Measurements from ENCODE around the gene XRRA1.
"Not testable (repeated sequence)": the region's sequence is repeated elsewhere in the genome, so short reads cannot be mapped to it uniquely, and the experiment has no call there.

Gene XRRA1, protein sequence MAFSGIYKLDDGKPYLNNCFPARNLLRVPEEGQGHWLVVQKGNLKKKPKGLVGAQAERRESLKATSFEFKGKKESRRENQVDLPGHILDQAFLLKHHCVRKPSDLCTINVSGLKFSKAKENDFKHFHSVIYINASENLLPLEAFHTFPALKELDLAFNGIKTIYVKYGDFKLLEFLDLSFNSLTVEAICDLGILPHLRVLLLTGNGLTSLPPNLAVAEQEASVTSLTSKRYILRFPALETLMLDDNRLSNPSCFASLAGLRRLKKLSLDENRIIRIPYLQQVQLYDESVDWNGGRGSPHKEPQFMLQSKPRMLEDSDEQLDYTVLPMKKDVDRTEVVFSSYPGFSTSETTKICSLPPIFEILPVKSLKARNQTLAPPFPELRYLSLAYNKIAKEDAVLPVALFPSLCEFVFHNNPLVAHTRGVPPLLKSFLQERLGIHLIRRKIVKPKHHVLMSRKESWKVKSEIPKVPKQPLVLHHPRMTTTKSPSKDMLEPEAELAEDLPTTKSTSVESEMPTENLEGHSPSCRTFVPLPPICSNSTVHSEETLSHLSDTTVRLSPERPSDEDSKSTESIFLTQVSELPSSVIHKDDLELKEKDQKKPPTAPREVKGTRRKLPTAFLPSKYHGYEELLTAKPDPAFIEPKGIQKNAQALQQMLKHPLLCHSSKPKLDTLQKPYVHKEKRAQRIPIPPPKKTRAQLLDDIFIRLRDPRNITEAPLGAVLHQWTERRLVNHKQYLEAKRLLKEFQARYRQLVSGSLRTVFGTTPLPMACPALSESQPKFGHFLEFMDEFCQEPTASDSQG

GRCh38 chr11:74948898-74949752 is at the start of gene XRRA1, which contains the start of gene SPCS2:
TSS of gene XRRA1 (minus strand) at chr11:74949091. CDS start at chr11:74940878, 8,213 bp downstream.
TSS of gene SPCS2 (plus strand) at chr11:74949266. CDS start at chr11:74949286, 20 bp downstream.
- in situ Hi-C loops (cut with HindIII; ENCODE audit: low sequenced_read_pairs), result no loop called here

GRCh38 chr11:74992852-74993251 is 44.0 kb upstream of the XRRA1 start:
- in situ Hi-C loops (cut with HindIII; ENCODE audit: low sequenced_read_pairs), result no loop called here

DNA sequence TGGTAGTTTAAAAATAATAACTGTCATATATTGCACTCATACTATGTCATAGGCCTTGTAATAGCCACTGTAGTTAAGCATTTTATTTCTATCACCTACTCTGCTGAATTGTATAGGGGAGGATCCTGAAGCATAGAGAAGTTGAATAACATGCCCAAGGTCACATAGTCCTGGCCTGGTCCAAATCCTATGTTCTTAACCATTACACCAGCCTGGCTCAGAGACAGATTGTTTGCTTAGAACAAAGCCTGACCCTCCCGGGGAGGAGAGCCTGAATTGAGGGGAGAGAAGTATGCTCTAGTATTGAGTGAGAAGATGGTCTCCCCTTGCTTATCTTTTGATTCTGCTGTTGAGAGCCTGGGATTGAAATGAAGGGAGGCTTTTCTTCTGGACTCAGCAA is 42.0 kb upstream of the XRRA1 start:
- in situ Hi-C loops (cut with HindIII; ENCODE audit: low sequenced_read_pairs), result no loop called here

GRCh38 chr11:74990150-74990549 is 41.3 kb upstream of the XRRA1 start:
- in situ Hi-C loops (cut with HindIII; ENCODE audit: low sequenced_read_pairs), result not testable (repeated sequence)

DNA sequence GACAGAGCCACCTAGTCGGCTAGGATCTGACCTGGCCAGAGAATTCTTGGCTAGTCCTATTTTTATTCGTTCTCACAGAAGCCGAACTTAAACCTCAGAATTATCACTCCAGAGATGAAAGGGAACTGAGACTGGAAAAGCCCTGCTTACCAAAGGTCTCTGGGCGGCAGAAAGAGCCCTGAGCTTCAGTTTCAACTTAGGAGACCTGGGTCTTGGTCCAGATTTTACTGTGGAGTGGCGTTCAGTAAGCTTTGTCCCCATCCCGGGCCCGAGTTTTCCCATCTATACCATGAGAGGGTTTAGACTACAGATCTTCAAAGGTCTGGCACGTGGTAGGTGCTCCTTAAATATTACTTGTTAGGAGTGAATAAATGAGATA is 40.4 kb upstream of the XRRA1 start:
- in situ Hi-C loops (cut with HindIII; ENCODE audit: low sequenced_read_pairs), result no loop called here

DNA sequence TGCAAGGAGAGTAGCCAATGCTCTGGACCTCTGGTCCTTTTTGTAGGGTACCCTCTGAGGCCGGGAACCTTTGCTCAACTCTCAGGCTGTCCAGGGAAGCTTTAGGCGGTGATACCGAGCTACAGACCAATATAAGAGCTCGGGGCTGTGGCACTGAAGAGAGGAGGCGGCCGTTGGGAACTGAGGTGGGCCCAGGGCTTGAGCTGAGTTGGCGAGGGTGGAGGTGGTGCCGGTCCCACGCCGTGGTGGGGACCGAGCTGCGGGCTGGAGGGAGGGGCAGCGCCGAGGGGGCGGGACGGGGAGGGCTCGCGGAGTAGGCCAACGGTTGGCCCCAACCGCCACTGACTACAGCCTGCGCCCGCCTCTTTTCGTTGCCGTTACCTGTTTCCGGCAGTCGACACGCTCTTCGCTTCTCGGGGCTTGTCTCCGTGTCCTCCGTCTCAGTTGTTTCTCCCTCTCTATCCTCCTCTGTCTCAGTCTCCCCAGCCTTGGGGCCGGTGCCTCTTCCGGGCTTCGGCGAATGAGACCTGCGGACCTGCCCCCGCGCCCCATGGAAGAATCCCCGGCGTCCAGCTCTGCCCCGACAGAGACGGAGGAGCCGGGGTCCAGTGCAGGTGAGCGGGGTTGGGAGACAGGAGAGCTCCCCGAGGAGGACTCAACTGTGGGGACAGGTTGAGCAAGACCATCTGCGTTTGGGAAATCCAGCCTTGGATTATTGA is 39.8 kb upstream of the XRRA1 start, which contains the start of gene NEU3:
Gene NEU3, plus strand, starts transcription at position 393 of the 719 bp plus-strand sequence. Its CDS starts 128 bp downstream, at position 521.
- in situ Hi-C loops (cut with HindIII; ENCODE audit: low sequenced_read_pairs), result no loop called here

GRCh38 chr11:74984730-74985129 is 35.8 kb upstream of the XRRA1 start:
- in situ Hi-C loops (cut with HindIII; ENCODE audit: low sequenced_read_pairs), result no loop called here

DNA sequence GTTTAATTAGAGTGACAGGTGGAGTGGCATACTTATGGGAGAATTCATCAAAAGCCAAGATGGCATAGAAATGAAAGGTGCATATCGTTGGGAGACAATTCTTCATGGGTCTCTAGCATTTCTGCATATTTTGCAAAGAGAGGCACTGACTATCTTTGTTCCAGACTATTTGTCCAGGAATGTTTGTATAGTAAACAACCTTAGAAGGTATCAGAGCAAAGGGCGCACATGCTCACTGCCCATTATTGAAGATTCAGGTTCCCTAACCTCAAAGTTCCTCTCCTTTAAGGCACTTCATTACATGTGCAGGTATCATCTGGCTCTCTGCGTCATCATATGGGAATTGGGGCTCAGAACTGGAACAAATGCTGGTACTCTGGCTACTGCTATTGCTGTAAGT is 35.2 kb upstream of the XRRA1 start:
- in situ Hi-C loops (cut with HindIII; ENCODE audit: low sequenced_read_pairs), result no loop called here

DNA sequence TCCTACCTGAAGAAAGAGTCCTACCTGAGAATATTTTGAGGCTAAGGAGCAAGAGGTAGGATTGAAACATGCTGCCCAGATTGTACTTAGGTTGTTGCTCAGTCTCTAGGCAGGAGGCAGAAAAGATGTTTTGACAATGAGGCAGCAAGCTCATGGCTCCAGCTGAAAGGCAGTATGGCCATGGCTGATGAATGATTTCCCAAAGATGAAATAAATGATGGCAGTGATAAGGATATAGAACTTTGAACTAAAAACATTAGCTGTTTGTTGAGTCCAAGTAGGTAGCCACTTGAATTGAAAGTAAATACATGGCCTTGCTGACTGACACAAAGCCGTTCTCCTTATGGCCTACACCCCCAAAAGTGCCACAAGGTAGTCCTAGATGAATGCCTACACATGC is 33.0 kb upstream of the XRRA1 start:
- in situ Hi-C loops (cut with HindIII; ENCODE audit: low sequenced_read_pairs), result no loop called here

DNA sequence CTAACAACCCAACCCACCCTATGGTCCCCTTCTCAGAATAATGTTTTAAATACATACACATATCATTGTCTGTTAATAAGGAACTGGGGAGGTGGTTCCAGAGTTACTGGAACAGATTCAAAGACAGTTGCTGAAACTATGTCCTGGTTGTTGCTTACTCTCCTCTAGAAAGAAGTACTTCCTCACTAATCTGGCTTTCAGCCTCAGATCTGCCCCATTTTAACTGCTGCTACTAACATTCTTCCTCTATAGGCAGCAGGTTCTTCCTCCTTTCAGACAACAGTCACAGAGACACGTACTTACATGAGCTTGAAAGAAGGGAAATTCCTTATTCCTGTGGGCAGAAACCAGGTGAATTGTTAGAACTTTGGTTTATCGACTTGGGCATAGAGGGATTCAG is 31.7 kb upstream of the XRRA1 start:
- in situ Hi-C loops (cut with HindIII; ENCODE audit: low sequenced_read_pairs), result no loop called here

DNA sequence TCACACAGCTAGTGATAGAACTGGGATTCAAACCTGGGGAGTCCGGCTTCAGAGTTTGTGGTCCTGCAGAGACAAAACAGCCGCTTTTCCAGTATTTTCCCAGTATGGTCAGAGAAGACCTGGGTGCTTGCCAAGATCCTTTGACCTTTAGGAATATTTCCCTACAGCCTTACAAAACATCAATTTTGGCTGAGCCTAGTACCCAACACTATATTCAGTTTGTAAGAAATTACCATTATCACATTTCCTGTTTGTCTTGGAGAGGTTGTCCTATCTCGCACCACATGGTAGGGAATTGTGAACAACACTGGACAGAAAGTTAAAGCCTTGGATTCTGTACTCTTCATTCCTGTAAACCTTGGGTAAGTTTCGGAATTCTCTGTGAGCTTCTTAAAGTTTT is 29.1 kb upstream of the XRRA1 start:
- in situ Hi-C loops (cut with HindIII; ENCODE audit: low sequenced_read_pairs), result no loop called here

DNA sequence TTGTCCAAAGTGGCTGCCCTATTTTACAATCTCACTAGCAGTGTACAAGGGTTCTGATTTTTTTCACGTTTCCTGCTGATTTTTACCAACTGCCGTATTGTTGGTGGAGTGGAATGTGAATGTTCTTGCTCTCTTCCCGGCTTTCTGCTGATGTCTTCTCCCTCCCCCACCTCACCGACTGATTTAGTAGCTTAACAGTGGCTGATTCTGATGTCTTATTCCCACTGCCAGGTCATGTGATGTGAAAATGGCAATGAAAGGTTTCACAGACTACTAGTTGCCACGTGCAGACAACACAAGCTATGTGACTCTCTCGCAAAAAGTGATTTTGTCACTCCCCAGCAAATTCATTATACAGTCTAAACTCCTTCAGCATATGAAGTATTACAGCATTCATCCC is 22.5 kb upstream of the XRRA1 start:
- in situ Hi-C loops (cut with HindIII; ENCODE audit: low sequenced_read_pairs), result no loop called here

DNA sequence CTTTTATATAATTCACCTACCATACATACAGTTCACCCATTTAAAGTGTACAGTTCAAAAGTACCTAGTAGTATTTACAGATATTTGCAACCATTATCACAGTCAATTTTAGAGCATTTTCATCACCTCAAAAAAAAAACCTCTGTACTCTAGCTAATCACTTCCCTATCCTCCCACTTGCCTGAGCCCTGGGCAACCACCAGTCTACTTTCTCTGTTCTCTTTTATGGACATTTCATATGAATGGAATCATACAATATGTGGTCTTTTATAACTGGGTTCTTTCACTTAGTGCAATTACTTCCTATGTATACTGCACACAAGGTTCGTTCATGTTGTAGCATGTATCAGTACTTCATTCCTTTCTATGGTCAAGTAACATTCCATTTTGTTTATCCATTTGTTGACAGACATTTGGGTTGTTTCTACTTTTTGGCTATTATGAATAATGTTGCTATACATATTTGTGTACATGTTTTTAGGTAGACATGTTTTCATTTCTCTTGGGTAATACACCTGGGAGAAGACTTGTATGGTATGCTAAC is 22.0 kb upstream of the XRRA1 start:
- in situ Hi-C loops (cut with HindIII; ENCODE audit: low sequenced_read_pairs), result no loop called here

DNA sequence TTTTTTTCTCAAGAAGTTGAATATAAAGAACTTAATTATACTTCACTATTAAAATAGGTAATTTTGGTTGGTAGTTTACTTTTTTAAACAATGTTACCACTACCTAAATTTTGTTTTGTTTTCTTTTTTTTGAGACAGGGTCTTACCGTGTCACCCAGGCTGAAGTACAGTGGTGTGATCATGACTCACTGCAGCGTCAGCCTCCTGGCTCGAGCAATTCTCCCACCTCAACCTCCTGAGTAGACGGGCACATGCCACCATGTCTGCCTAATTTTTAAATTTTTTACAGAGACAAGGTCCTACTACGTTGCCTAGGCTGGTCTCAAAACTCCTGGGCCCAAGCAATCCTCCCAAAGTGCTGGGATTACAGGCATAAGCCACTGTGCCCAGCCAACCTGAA is 17.8 kb upstream of the XRRA1 start:
- in situ Hi-C loops (cut with HindIII; ENCODE audit: low sequenced_read_pairs), result no loop called here

DNA sequence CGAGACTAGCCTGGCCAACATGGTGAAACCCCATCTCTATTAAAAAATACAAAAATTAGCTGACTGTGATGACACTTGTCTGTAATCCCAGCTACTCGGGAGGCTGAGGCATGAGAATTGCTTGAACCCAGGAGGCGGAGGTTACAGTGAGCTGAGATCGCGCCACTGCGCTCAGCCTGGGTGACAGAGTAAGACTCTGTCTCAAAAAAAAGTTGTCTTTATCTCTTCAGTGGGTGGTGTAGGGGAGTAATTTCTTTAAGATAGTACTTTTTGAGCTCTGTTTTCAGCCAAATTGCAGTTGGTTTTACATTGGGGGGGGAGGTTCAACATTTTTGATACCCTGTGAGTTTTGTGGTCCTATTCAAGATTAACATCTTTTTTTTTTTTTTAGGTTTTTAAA is 11.2 kb upstream of the XRRA1 start:
- in situ Hi-C loops (cut with HindIII; ENCODE audit: low sequenced_read_pairs), result not testable (repeated sequence)

DNA sequence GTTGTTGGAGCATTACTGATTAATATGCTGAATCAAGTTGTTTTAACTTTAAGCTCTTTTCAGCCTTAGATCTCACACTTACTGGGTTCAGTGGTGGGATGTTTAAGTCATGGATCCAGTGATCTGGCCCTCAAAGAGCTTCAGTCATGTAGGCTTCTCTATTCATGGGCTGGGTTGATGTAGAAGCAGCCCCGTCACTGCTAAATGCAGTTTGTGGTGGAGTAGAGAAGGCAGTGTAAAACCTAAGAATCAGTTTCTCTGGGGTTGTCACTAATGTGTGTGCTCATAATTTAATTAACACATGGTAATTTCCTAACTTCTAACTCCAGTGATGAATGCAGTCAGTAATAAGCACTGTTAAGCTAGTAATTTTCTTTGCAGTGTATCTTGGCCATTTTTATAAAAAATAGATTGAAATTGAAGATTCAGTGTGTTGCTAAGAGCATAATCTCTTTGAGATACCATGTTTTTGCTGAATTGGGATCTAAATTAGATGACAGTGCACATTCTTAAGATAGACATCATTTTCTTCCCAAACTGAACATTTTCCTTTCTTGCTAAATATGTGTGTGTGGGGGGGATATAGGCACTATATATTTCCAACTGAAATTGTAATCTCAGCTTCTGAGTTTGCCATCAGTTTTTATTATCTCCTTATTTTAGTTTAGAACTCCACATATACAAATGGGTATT is 9.2 kb upstream of the XRRA1 start:
- in situ Hi-C loops (cut with HindIII; ENCODE audit: low sequenced_read_pairs), result no loop called here

DNA sequence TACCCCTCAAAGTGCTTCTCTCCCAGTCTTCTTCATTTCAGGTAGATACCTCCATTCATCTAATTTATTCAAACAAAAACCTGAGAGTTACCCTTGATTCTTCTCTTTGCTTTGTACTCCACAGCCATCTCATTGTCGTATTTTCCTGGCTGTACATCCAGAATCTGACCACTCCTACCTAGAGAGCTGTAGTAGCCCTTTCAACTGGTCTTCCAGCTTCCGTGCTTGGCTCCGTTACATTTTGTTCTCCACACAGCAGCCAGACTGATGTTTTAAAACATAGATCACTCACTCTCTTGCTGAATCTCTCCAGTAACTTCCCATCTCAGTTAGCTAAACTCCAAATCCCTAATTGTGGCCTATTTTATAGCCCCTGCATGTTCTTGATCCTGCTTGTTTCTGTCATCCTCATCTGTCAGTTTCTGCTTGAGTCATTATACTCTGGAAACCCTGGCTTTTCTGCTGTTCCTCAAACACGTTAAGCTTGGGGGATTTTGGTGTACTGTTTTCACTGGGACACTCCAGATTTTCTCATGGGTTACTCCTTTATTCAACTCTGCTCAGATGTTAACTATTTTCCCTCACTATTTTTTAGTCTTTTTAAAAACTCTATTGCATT is 7.6 kb upstream of the XRRA1 start:
- in situ Hi-C loops (cut with HindIII; ENCODE audit: low sequenced_read_pairs), result no loop called here

DNA sequence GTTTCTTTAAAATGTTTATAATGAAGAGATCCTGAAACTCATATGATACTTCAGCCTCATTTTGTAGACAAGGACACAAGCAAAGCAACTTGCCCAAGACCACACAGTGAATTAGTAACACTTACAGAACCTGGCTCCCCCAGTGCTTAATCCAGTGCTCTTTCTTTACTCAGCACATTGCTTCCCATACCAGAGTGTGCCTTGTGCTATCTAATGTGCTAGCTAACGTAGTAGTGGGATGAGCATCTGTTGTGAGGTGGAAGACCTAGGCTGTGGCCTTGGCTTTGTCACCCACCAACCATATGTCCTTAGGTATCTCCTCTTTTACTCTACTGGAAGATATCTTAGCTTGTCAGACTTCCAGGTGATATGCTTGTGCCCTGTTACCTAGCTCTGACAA is 5.3 kb upstream of the XRRA1 start:
- in situ Hi-C loops (cut with HindIII; ENCODE audit: low sequenced_read_pairs), result no loop called here

- in situ Hi-C loops (cut with HindIII; ENCODE audit: low sequenced_read_pairs), result no loop called here
These were observed 4.6 kb upstream of the XRRA1 start for GRCh38 chr11:74953451-74953850.

Data from DLD1 (cell line).